MM.1S (cell line): ENCODE measurements around the gene SLC38A1.

Experiments
- EZH2phosphoT487 ChIP-seq: fragments of 300-600 bp; sonication (generic); IDR thresholded peaks from 2 replicates; pipeline ENCODE4 v1.6.1; 2018; ENCODE audit warnings: antibody characterized with exemption, low read length
- TF ChIP-seq, protein P1 (sequence below): fragments of 300-600 bp; sonication (generic); IDR thresholded peaks from 2 replicates; pipeline ENCODE4 v1.5.1; 2016; ENCODE audit warnings: antibody characterized with exemption, low read length, mixed read lengths

DNA sequence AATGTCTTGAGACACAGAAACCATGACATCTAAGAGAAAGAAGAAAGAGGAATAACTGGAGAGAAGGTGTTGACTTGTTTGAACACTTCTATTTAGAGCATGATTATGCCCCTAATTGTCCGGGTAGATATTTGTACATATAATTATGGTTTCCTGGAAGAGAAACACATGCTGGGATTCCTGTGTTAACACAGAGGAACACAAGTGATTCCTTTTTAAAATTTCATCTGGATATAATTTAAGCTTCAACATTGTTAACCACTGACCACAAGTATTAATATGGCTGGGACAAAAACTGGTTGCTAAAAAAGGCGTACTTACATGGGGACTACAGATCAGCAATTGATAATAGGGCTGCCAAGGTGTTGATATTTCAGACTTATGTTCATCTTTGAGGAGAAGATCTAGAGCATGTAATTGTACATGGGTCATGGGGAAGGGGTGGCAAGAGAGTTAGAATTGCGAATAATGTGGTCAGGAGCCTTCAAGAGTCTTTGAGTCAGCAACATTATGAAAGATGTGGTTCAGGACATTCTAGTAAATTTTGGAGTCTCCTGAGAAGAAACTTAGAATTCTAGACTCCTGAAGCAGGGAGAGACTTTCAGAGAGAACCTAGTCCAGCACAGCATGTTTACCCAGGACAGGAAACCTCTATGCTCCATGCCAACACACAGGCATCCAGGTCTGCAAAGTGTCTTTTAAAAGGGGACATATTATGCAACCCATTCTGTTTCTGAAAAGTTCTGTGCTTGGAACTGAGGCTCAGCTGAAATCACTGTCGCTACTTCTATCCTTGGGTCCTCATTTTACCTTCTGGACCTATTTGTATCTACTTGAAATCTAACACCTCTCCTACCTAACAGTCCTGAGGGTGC is 56.5 kb downstream of the SLC38A1 start:
- no peak for TF ChIP-seq EZH2phosphoT487
- TF ChIP-seq, protein P1, sequence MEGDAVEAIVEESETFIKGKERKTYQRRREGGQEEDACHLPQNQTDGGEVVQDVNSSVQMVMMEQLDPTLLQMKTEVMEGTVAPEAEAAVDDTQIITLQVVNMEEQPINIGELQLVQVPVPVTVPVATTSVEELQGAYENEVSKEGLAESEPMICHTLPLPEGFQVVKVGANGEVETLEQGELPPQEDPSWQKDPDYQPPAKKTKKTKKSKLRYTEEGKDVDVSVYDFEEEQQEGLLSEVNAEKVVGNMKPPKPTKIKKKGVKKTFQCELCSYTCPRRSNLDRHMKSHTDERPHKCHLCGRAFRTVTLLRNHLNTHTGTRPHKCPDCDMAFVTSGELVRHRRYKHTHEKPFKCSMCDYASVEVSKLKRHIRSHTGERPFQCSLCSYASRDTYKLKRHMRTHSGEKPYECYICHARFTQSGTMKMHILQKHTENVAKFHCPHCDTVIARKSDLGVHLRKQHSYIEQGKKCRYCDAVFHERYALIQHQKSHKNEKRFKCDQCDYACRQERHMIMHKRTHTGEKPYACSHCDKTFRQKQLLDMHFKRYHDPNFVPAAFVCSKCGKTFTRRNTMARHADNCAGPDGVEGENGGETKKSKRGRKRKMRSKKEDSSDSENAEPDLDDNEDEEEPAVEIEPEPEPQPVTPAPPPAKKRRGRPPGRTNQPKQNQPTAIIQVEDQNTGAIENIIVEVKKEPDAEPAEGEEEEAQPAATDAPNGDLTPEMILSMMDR = no peak
